Stimulated activated CD4-positive, alpha-beta T cell treated with anti-CD3 and anti-CD28 coated beads, TNF-alpha, amount 100 ng/mL, for 1 hour (primary cell): Measurements from ENCODE around the gene FIG4.
"Not testable (repeated sequence)": the region's sequence is repeated elsewhere in the genome, so short reads cannot be mapped to it uniquely, and the experiment has no call there.

ENCODE experiments used
- DNase-seq, 3 donors: peaks; one replicate each; pipeline ENCODE4 v3.0.0-alpha.2; 2020; ENCODE audit warnings: low read depth in 3 of 3, low spot score in 1 of 3

The FIG4 gene

DNA sequence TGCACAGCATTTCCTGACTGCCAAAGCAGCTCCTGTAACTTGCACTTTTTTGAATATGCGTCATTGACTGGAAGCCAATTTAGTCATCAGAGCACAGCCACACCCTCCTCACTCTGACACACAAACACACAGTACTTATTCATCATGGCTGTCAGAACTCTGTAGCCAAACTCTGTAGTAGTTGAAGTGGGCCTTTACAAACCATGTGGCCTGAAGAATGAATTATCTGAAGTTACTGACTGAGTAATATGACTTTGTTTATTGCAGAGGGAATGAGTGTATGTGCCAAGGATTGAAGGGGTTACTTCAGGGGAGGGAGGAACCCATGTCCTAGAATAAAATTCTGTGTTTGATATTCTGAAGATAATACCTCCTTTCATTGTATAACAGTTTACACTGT lies 102.7 kb downstream of the FIG4 start:
- DNase-seq: no peak

- DNase-seq: no peak
Observed at GRCh38 chr6:109794201-109794923, 103.3 kb downstream of the FIG4 start.

DNA sequence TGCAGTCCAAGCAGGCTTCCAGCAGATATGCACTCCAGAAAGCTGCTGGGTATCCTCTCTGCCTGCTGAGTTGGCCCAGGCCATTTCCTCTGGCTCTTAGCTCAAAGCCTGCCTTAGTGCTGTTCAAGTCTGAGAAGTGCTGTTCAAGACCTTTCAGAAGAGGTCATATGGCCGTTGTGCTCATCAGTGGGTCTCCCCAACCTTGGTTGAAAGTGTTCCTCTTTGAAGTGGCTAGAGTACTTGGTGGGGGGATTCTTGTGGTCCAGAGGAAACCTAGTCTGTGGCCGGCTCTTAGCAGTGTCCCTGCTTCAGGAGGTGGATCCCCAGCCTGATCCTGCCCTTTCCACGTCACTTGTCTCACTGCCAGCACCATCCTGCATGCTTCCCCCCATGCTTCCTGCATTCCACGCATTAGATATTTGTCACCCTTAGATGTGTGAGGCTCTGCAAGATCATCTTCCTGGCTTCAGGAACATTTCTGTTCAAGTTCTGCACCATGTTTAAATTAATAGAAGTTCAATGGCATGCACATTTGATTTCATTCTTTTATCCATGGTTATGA lies 105.0 kb downstream of the FIG4 start:
- DNase-seq: no peak

GRCh38 chr6:109799129-109799528 lies 108.0 kb downstream of the FIG4 start:
- DNase-seq: no peak

- DNase-seq: no peak
Observed at GRCh38 chr6:109799664-109800063, 108.6 kb downstream of the FIG4 start.

- DNase-seq: no peak
Observed at GRCh38 chr6:109800771-109801170, 109.7 kb downstream of the FIG4 start.

- no peak for DNase-seq
Observed at GRCh38 chr6:109801794-109802193, 110.7 kb downstream of the FIG4 start.

- DNase-seq: no peak
Observed at GRCh38 chr6:109804020-109804419, 112.9 kb downstream of the FIG4 start.

DNA sequence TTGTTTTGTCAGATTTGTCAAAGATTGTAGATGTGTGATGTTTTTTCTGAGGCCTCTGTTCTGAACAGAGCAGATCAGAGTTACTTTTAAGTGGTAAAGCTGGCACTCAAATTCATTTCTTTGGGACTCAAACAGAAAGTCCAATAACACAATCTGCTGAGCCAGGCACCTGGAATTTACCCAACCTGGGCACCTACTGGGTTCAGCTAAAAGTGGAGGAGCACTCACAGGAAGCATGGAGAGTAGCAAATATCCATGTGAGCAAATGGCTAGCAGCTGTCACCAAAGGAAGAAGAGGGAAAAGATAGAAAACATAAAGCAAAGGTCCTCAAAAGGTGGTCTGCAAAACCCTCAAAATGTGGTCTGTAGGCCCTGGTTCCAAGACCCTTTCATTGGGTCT lies 116.8 kb downstream of the FIG4 start:
- DNase-seq: no peak

- DNase-seq: no peak
Observed at GRCh38 chr6:109808837-109809236, 117.7 kb downstream of the FIG4 start.

DNA sequence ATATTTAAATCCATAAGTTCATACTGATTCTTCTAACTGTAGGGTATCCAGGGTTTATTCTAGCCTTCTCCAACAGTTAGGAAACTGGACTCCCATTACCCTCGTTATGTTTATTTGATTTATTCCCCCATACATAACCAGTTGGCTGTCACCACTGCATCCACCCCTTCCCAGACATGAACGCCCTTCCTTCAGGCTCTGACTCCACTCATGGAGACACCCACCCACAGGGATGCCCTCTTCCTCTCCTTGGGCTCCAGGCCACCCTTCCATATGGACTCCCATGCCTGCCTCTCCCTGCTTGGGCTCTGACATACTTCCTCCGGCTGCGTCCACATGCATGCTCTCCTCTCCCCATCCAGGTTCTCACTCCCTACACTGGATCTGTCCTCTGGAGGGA lies 124.0 kb downstream of the FIG4 start:
- no peak for DNase-seq

DNA sequence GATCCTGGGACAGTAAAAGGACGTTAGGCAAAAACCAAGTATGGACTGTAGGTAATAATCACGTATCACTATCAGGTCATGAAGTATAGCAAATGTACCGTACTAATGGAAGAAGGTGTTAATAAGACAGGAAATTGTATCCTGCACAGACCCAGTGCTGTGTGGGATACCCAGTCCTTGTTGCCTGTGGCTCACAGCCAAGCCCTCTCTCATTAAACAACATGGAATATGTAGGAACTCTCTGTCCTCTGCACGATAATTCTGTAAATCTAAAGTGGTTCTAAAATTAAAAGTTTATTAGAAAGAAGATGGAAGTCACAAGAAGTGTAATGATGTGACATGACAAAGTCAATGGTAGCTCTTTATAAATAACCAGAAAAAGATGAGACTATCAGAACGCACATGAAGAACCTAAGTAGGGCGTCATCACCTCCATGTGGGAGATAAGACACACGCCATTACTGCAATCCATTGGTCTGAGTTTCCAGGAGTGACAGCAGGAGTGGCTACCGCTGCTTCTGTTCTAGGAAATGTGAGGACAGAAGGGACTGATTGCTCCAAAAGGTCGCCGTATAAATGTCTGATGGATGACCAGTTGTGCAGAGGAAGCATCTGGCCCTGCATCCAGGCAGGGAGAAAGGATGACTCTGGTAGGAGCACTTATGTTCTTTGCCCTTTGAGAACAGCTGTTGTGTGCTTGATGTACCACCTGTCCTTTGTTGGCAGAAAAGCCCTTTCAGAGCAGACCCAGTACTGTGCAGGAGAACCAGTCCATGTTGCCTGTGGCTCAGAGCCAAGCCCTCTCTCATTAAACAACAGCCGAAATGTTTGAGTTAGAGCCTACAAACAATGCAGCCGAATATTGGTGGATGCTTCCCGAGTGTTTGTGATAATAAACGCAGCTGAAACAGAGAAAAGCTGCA lies 125.6 kb downstream of the FIG4 start:
- DNase-seq: no peak

GRCh38 chr6:109820706-109821350 lies 129.7 kb downstream of the FIG4 start:
- DNase-seq: no peak

DNA sequence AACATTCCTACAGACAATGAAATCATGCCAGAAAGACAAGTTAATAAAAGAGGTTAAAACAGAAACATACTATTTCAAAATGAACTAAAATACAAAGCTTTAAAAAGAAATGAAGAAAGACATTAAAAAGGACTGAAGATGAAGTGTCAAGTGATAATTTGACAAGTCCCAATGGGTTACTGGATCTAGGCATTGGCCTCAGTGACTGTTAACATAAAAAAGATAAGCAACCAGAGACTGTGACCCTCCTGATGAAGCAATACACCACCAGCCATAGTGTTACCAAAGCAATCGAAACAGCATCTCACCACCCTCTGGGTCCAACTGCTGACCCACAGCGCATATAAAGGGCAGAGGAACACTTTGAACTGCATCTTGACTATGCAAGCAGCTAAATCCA lies 130.3 kb downstream of the FIG4 start:
- no peak for DNase-seq

DNA sequence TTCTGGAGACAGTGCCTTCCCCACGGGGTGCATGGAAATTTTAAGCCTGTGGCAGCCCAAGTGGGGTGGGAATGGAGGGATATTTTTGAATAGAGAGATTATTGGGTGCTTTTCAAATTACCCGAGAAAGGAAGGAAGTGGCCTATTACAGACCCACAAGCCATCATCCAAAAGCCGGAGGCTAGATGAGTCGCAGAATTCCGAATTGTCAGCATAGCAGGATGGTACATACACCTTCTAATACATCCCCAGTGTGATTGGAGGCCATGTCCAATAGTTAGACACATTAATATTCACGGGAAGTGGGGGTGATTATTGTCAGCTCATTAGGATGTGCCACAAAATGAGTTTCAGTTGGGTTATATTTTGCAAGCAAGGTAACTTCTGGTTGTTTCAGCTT lies 133.0 kb downstream of the FIG4 start:
- no peak for DNase-seq

- no peak for DNase-seq
Observed at GRCh38 chr6:109826551-109826950, 135.5 kb downstream of the FIG4 start.

DNA sequence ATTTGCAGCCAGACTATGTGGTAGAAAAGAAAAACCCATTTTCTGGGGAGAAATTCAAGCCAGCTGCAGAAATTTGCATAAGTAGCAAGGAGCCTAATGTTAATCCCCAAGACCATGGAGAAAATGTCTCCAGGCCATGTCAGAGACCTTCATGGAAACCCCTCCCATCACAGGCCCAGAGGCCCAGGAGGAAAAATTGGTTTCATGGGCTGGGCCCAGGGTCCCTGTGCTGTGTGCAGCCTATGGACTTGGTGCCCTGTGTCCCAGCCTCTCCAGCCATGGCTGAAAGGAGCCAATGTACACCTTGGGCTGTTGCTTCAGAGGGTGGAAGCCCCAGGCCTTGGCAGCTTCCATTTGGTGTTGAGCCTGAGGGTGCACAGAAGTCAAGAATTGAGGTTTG lies 140.3 kb downstream of the FIG4 start:
- DNase-seq: not testable (repeated sequence)

DNA sequence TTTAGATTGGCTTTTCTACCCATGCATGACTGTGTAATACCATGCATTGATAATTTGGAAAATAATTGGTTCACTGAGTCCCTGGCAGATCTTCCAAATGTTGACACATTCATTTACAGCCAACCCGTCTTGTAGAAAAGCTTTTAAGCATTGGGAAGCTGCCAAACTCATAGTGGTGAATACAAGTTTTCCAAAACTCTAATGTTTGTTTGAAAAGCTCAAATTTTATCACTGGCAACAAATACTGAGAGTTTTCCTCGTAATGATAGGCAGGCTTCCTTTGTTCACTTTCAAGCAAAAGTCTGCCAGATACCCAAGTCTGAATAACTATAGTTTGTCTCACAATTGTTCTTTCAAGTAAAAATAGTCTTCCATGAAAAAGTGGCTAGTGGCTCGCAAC lies 143.0 kb downstream of the FIG4 start:
- DNase-seq: no peak

DNA sequence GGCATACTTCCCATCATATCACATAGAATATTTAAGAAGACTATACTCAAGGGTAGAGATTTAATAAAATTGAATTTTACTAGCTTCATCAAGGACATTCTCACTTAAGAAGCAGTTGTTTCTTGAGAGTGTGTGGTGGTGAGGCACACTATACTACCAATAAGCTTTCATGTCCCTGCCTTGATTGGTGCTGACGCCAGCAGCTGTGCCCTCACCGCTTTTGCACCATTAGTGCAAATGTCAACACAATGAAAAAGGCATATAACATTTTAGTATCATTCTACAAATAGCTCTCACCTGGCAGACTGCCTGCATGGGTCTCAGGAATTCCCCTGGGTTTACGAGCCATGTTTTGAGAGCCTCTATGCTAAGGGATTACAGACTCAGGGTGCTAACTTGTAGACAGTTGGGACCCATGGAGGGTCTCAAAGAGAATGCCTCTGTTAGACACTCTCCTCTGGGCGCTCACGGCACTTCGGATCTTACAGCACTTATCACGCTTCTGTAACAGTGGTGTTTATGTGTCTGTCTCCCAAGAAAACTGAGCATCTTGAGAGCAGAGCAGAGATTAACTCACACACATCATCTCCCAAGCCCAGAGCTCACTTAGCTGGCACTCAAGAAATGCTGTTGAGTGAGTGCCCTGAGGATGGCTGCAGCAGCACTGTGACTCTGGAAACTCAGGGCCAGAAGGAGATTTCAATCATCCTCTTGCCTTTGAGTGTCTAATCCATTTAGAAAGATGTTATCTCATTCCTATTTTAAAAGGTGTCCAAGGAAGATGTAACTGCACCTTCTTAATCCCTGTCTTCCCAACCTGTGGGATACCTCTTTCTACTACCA lies 143.7 kb downstream of the FIG4 start:
- DNase-seq: no peak

DNA sequence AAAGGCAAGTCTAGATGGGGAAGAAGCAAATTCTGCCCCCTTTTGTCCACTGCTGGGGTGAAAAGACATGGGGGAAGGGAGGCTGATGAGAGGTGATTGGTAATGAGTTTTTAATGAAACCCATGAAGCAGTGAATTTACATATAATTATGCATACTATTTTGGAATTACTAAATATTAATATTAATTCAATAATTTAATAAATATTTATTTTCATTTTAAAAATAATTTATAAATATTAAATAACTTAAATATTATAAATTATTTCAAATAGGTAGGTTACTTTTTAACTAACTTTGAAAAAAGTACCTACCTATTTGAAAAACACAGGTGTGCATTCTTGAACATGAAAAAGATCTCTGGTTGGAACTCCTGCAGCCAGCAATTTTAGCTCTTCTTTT lies 148.9 kb downstream of the FIG4 start:
- no peak for DNase-seq

GRCh38 chr6:109840796-109841195 lies 149.7 kb downstream of the FIG4 start:
- no peak for DNase-seq
